ENCODE measurements around the gene FCN3.

GRCh38 chr1:27412502-27412901 is 37.9 kb upstream of the FCN3 start:
- TF ChIP-seq CTCF (IDR thresholded peaks at IDR 0.05) = no peak
- no peak for TF ChIP-seq POLR2A (IDR thresholded peaks at IDR 0.05)
